BJ (cell line): Measurements from ENCODE around the gene TPX2. TPM values are rescaled to one million over a fixed set of nuclear protein-coding genes. Genes with fewer than 3 reads are reported as not detected.
"Not testable (repeated sequence)": the region's sequence is repeated elsewhere in the genome, so short reads cannot be mapped to it uniquely, and the experiment has no call there.

Experiments
- CTCF ChIA-PET: fragments of 350-600 bp; formaldehyde crosslinking; extraction: SDS; loops from one replicate; lab custom pipeline; 2021; ENCODE audit warnings: antibody characterized with exemption, inconsistent platforms; lab: Yijun Ruan, JAX
- POLR2A ChIA-PET: fragments of 300-600 bp; sonication (Branson Sonifier 250); formaldehyde crosslinking; extraction: SDS; loops from one replicate; lab custom pipeline; 2021; ENCODE audit warnings: antibody characterized with exemption; lab: Charles Lee
- DNase-seq: peaks from one replicate; pipeline ENCODE4 v3.0.0-alpha.2; 2011; ENCODE audit warnings: low read depth
- H3K27me3 ChIP-seq: 2 replicates; pipeline ENCODE4 v1.6.0; 2011; ENCODE audit warnings: low read length; ENCODE audit not compliant: control insufficient read depth, insufficient read depth
- H3K36me3 ChIP-seq: 2 replicates; pipeline ENCODE4 v1.5.1; 2011; ENCODE audit warnings: low read length; ENCODE audit not compliant: control insufficient read depth, insufficient read depth
- H3K4me3 ChIP-seq: 2 replicates; pipeline ENCODE4 v1.5.1; 2011; ENCODE audit warnings: low read depth, mild to moderate bottlenecking, control low read depth, low read length
- CTCF ChIP-seq: IDR thresholded peaks from 2 replicates; pipeline ENCODE4 v1.5.1; 2011; ENCODE audit warnings: low read depth, mild to moderate bottlenecking, control low read depth, inconsistent platforms, low read length, moderate library complexity; ENCODE audit not compliant: insufficient read depth
- polyA plus RNA-seq: library from polyadenylated mRNA; depleted of rRNA; stranded (reverse); fragments of >200 nt; gene quantifications from 2 replicates; pipeline ENCODE4 v1.2.3, GENCODE V29; 2011

The TPX2 gene
- polyA plus RNA-seq, 1 experiment = 29.9 TPM

GRCh38 chr20:31740656-31741323 lies 1.7 kb downstream of the TPX2 start:
- POLR2A ChIA-PET = no interaction called here
- Histone ChIP-seq H3K4me3 (no peak overlapping the region), H3K27me3 (no peaks in the 10 kb centered on the region), H3K36me3 (no peaks in the 10 kb centered on the region)
- CTCF ChIA-PET = interaction anchor here (0.7 to 1.0 kb wide), 2 partner anchors 12 to 196 kb away, joined by 3 read pairs; no protein-coding TSS in a partner anchor
- no peak for TF ChIP-seq CTCF
- DNase-seq = no peak

GRCh38 chr20:31746068-31746878 lies 7.2 kb downstream of the TPX2 start:
- no peaks in the 10 kb centered on the region for H3K36me3 ChIP-seq
- TF ChIP-seq CTCF = no peak
- H3K27me3 ChIP-seq = no peaks in the 10 kb centered on the region
- H3K4me3 ChIP-seq = no peak overlapping the region
- POLR2A ChIA-PET = no interaction called here
- CTCF ChIA-PET = interaction anchor here (1.3 to 3.2 kb wide), 2 partner anchors 11 to 13 kb away, joined by 3 to 17 read pairs; no protein-coding TSS in a partner anchor
- DNase-seq = no peak

- POLR2A ChIA-PET, H3K4me3 ChIP-seq, H3K27me3 ChIP-seq, DNase-seq, H3K36me3 ChIP-seq: not testable (repeated sequence)
- CTCF ChIA-PET = interaction anchor here (1.3 to 3.2 kb wide), 2 partner anchors 12 kb away, joined by 3 to 17 read pairs; no protein-coding TSS in a partner anchor
Measured at GRCh38 chr20:31747028-31747427, 7.9 kb downstream of the TPX2 start.

GRCh38 chr20:31747640-31748039 lies 8.6 kb downstream of the TPX2 start:
- POLR2A ChIA-PET = no interaction called here
- CTCF ChIA-PET = interaction anchor here (0.7 to 3.2 kb wide), 4 partner anchors 12 to 192 kb away, joined by 3 to 17 read pairs (median 6); no protein-coding TSS in a partner anchor
- TF ChIP-seq CTCF = no peak
- DNase-seq = no peak
- Histone ChIP-seq H3K4me3 (no peak overlapping the region), H3K36me3 (no peaks in the 10 kb centered on the region), H3K27me3 (no peaks in the 10 kb centered on the region)

GRCh38 chr20:31749223-31749622 lies 10.1 kb downstream of the TPX2 start:
- Histone ChIP-seq H3K4me3 (no peak overlapping the region), H3K27me3 (no peaks in the 10 kb centered on the region), H3K36me3 (no peaks in the 10 kb centered on the region)
- TF ChIP-seq CTCF = no peak
- CTCF ChIA-PET = interaction anchor here (0.7 to 3.2 kb wide), 5 partner anchors 10 to 431 kb away, joined by 3 to 17 read pairs (median 4); no protein-coding TSS in a partner anchor
- POLR2A ChIA-PET = no interaction called here
- DNase-seq = no peak
